Measurements from ENCODE around the gene PACS2.

DNA sequence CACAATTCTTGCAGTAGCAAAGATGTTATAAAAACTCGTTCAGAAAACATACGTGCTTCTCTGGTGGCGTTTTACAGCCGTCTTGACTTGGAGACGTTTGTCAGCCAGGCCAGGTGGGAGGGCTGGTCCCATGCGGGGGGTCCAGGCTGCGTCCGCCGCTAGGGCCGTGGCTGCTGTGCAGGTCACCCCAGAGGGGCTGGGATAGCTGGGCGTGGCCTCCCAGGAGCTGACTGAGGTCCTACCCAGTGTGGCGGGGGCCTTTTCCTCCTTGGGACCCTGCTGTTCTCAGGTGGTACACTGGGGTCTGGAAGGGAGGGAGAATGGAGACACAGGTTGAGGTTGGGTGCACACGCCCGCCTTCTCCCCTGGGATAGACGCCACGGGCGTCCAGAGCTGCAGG lies 130.3 kb downstream of the PACS2 start:
- TF ChIP-seq, protein P1, sequence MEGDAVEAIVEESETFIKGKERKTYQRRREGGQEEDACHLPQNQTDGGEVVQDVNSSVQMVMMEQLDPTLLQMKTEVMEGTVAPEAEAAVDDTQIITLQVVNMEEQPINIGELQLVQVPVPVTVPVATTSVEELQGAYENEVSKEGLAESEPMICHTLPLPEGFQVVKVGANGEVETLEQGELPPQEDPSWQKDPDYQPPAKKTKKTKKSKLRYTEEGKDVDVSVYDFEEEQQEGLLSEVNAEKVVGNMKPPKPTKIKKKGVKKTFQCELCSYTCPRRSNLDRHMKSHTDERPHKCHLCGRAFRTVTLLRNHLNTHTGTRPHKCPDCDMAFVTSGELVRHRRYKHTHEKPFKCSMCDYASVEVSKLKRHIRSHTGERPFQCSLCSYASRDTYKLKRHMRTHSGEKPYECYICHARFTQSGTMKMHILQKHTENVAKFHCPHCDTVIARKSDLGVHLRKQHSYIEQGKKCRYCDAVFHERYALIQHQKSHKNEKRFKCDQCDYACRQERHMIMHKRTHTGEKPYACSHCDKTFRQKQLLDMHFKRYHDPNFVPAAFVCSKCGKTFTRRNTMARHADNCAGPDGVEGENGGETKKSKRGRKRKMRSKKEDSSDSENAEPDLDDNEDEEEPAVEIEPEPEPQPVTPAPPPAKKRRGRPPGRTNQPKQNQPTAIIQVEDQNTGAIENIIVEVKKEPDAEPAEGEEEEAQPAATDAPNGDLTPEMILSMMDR (IDR thresholded peaks at IDR 0.05) = no peak
- TF ChIP-seq POLR2A (IDR thresholded peaks at IDR 0.05) = no peak

Measured in testis (tissue), 2 donors.